Measurements from ENCODE around the gene RNF151.
A peak's percentile ranks its signal among the peaks of the same experiment; 100 is the strongest.

RNF151 gene

DNA sequence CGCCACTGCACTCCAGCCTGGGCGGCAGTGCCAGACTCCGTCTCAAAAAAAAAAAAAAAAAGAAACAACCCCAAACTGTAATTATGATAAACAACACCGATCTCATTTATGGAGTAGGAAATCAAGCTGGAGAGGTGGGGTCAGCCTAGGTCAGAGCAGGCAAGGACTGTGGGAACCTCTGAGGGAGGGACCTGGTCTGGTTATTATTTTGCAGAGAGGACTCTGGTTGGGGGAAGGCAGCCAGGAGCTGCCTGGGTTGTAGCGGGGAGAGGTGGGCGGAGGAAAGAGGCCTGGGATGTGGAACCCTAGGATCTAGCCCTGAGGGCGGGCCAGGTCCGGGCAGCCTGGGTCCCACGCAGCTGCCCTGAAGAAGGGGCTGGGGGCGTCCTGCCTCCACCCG, 37.6 kb upstream of the RNF151 start:
- DNase-seq (ENCODE audit: extremely low read depth, insufficient read length): no peak
- TF ChIP-seq, protein P1, sequence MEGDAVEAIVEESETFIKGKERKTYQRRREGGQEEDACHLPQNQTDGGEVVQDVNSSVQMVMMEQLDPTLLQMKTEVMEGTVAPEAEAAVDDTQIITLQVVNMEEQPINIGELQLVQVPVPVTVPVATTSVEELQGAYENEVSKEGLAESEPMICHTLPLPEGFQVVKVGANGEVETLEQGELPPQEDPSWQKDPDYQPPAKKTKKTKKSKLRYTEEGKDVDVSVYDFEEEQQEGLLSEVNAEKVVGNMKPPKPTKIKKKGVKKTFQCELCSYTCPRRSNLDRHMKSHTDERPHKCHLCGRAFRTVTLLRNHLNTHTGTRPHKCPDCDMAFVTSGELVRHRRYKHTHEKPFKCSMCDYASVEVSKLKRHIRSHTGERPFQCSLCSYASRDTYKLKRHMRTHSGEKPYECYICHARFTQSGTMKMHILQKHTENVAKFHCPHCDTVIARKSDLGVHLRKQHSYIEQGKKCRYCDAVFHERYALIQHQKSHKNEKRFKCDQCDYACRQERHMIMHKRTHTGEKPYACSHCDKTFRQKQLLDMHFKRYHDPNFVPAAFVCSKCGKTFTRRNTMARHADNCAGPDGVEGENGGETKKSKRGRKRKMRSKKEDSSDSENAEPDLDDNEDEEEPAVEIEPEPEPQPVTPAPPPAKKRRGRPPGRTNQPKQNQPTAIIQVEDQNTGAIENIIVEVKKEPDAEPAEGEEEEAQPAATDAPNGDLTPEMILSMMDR (IDR thresholded peaks at IDR 0.05; ENCODE audit: insufficient read depth, low read length, poor library complexity, severe bottlenecking): no peak
- H3K27me3 ChIP-seq (replicated peaks; ENCODE audit: control insufficient read depth, insufficient read depth, low read length): no peaks in the 10 kb centered on the region
- peak overlapping the region; percentile 55 for H3K4me3 ChIP-seq (replicated peaks; ENCODE audit: low read depth, low read length)
- no peaks in the 10 kb centered on the region for H3K36me3 ChIP-seq (ENCODE audit: control insufficient read depth, insufficient read depth, low read length)

DNA sequence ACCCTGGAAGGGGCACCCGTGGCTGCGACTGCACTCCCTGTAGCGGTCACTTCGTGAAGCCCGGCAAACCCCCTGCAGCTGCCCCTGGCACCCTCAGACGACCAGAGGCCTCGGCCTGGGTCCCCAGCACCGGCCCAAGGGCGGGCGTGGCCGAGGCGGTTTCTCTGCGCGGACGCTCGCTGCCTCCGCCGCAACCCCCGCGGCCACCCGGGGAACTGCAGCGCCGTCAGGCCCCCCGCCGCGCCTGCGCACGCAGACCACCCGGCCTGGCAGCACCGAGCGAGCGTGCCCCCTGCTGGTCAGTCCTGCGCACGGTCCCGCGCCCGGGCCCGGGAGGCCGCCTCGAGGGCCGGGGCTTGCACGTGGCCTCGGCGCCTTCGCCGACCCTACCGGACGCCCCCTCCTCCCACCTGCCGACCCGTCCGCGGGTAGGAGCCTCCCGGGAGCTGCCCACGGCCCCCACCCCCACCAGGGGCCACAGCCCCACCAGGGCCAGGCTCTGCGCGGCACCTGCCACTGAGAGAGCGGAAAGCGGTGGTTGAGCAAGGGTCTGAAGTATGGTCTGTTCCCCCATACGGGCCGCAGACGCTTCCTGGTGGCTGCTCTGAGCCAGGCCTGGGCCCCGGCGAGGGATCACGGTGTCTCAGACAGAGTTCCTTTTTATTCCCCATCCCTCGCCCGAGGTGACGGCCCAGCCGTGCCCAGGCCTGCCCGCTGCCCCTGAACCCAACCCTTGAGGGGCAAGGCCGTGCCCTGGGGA, 36.9 kb upstream of the RNF151 start:
- Histone ChIP-seq H3K4me3 (replicated peaks; ENCODE audit: low read depth, low read length) (peak overlapping the region; percentile 55), H3K36me3 (ENCODE audit: control insufficient read depth, insufficient read depth, low read length) (no peaks in the 10 kb centered on the region), H3K27me3 (replicated peaks; ENCODE audit: control insufficient read depth, insufficient read depth, low read length) (no peaks in the 10 kb centered on the region)
- TF ChIP-seq, protein P1 (IDR thresholded peaks at IDR 0.05; ENCODE audit: insufficient read depth, low read length, poor library complexity, severe bottlenecking): peak; percentile 42
- peak; percentile 89 for DNase-seq (ENCODE audit: extremely low read depth, insufficient read length)

DNA sequence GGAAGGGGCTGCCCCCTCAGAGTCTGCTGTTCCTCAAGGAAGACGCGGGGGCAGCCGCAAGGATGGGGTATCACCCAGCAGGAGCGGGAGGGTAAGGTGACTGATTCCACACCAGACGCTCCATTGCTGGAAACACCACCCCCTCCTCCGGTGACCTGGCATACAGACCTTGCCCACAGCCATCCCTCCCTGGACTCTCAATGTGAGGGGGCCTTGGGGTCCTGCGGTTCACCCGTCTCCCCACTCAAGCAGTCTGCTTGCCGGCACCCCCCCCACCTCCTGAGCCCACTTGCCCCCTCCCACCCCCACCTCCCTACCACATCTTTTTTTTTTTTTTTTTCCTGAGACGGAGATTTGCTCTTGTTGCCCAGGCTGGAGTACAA, 36.3 kb upstream of the RNF151 start:
- Histone ChIP-seq H3K4me3 (replicated peaks; ENCODE audit: low read depth, low read length) (no peak overlapping the region), H3K27me3 (replicated peaks; ENCODE audit: control insufficient read depth, insufficient read depth, low read length) (no peaks in the 10 kb centered on the region), H3K36me3 (ENCODE audit: control insufficient read depth, insufficient read depth, low read length) (no peaks in the 10 kb centered on the region)
- no peak for DNase-seq (ENCODE audit: extremely low read depth, insufficient read length)
- TF ChIP-seq, protein P1 (IDR thresholded peaks at IDR 0.05; ENCODE audit: insufficient read depth, low read length, poor library complexity, severe bottlenecking): no peak

DNA sequence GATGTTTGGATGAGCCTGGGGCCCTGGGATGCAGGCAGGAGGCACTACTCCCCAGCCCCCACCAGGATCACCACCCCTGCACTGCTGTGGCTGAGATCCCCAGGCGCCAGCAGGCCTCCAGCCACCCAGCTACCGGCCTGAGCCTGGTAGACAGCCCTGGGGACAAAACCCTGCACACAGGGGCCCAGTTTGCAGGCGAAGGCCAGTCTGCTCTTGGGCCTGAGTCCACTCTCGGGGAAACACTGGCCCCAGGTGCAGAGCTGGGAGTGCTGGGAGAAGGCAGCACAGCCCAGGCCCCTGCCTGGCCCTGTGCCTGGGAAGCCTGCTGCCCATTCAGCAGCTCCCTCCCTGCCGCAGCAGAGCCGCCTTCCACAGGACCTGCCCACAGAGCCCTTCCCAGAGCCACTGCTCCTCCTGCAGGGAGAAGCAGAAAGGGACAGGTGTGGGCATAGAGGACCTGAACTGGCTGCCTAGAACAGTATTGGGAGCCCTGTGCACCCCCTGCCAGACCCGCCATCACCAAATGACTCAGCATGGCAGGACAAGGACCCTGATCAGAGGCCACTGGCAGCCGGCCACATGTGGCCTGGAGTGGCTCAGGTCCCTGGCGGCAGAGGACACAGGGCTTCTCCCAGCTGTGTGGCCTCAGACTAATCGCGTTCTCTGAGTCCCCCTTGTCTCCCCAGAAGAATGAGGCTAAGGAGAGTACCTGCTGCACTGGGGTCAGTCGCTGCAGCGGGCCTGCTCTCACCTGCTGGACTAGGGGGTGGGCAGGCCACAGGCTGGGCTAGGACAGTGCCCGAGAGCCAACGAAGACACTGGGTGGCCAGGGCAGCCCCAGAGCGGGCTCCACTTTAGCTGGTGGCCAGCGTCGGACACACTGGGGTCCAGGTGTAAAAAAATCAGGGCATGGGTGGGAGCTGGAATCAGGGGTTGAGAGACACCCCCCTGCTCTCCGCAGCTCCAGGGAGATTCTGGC, 34.3 kb upstream of the RNF151 start:
- Histone ChIP-seq H3K4me3 (replicated peaks; ENCODE audit: low read depth, low read length) (no peak overlapping the region), H3K36me3 (ENCODE audit: control insufficient read depth, insufficient read depth, low read length) (no peaks in the 10 kb centered on the region; the same call in 1 of the 2 replicates), H3K27me3 (replicated peaks; ENCODE audit: control insufficient read depth, insufficient read depth, low read length) (no peaks in the 10 kb centered on the region)
- DNase-seq (ENCODE audit: extremely low read depth, insufficient read length): no peak
- TF ChIP-seq, protein P1 (IDR thresholded peaks at IDR 0.05; ENCODE audit: insufficient read depth, low read length, poor library complexity, severe bottlenecking): no peak

DNA sequence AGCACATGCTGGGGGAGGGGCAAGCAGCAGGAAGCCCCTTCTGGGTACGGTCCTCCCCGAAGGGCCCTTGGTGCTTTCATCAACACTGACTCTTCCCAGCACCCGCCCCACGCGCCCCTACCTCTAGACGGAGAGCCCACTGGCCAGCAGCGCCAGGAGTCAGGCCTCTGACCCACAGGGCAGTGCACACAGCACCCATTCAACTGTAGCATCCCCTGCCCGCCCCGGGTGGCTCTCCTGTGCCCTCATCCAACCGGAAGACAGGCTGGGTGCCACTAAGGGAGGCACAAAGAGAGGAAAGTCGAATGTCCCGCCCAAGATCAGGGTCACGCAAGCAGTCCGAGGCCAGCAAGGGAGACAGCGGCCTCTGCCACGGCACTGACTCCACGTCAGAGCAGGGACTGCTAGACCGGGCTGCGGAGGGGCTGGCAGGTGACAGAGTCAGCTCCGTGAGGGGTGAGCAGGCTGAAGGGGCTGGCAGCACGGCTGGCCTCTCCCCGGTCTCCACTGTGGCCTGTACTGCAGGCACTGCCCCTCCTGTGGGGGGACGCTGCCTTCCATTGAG, 33.5 kb upstream of the RNF151 start:
- TF ChIP-seq, protein P1 (IDR thresholded peaks at IDR 0.05; ENCODE audit: insufficient read depth, low read length, poor library complexity, severe bottlenecking): no peak
- no peak for DNase-seq (ENCODE audit: extremely low read depth, insufficient read length)
- H3K36me3 ChIP-seq (ENCODE audit: control insufficient read depth, insufficient read depth, low read length): peaks cover under 1% of the 10 kb centered on the region
- no peak overlapping the region for H3K4me3 ChIP-seq (replicated peaks; ENCODE audit: low read depth, low read length)
- H3K27me3 ChIP-seq (replicated peaks; ENCODE audit: control insufficient read depth, insufficient read depth, low read length): no peaks in the 10 kb centered on the region
